Dermis microvascular lymphatic vessel endothelial cell (primary cell): Measurements from ENCODE around the gene UBR4. TPM values are rescaled to one million over a fixed set of nuclear protein-coding genes. Genes with fewer than 3 reads are reported as not detected.

ENCODE experiments used
- DNase-seq, 2 donors: peaks; one replicate each; pipeline versions ENCODE4 v3.0.0 to v3.0.0-alpha.2; 2010; ENCODE audit warnings: low read depth in 2 of 2
- total RNA-seq: library from RNA; depleted of rRNA; stranded (reverse); fragments of >200 nt; gene quantifications from 2 replicates; pipeline ENCODE4 v1.2.1, GENCODE V29; 2014

Gene UBR4
- total RNA-seq, 1 donor from 2014 or later = 74.1 TPM

- DNase-seq = no peak
Observed at GRCh38 chr1:19036813-19037605, 173.1 kb downstream of the UBR4 start.

GRCh38 chr1:19036041-19036812 is 173.8 kb downstream of the UBR4 start:
- no peak for DNase-seq

- DNase-seq = no peak
Observed at GRCh38 chr1:19035377-19036040, 174.6 kb downstream of the UBR4 start.

- DNase-seq = no peak
Observed at GRCh38 chr1:19034721-19035120, 175.3 kb downstream of the UBR4 start.

DNA sequence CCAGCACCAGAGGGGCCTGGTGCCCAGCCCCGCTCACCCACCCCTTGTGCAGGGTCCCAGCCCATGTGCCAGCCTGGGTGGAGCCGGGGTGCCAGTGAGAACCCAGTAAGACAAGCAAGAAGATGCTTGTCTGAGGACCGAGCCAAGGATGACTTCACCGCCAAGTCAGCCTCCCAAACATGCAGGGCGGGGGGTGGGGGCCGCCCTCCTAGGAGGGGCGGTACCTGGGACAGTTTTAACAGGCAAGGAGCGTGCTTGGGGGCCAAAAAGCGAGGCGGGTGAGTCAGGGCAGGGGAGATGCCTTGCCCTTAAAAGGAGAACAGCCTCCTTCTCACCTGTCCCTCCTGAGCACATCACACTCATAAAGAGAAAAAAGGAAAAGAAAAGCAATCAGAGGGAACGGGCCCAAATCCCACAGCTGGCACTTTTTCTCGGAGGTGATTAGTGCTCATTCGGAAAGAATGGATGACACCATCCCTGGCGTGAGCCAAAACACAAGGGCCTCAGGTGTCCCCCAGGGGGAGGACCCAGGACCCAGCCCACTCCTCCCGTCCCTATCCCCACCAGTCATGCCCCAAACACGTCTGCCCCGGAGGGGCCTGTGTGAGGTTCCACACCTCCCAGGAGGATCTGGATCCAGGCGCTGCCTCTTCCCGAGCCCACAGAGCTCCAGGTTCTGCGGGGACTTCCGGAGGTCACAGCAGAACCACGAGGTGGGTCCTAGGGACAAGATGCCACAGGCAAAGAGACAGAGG is 176.0 kb downstream of the UBR4 start:
- DNase-seq = no peak

GRCh38 chr1:19033515-19033839 is 176.6 kb downstream of the UBR4 start:
- DNase-seq = no peak

DNA sequence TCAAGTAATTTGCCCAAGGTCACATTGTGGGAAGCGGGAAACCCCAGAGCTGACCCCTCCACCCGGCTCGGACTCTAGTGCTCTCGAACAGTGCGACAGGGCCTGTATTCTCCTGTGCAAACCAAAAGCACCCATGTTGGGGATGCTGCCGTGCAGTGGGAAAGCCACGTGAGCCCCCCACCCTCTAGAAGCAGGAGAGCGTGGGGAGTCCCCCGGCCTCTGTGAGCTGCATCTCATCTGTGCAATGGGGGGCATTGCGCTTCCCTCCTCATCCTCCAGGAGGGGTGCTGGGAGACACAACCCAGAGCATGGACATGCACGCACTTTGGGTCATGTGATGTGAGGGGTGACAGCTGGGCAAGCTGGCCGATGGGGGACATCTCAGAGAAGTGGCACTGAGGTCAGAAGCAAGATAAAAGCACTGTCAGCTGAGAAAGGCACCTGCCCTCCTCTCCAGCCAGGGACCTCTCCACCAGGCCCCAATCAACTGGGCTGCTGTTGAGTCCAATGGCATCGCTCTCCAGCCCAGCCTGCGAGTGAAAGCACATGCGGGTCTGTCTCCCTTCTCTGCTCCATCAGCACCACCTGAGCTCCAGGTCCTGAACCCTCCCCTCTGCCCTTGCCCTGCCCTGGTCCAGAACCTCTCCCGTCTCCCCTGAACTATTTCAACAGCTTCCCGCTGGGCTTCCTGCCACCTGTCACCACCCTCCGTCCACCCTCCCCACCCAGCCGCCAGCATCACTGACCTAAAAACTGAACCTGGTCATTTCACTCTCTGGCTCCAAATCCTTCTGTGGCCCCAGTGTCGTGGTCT is 177.2 kb downstream of the UBR4 start:
- DNase-seq = no peak

DNA sequence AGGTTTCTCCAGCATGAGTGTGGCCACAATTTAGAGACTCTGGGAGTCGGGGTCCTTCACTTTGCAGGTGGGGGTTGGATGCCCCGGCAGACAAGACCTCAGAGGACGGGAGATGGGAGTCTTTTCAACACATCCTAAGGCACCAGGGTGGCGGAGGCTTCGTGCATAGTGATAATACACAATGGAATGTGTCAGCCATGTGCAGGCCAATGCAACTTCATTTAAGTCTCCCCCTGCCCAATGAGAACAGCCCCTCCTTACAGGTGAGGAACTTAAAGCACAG is 177.7 kb downstream of the UBR4 start:
- DNase-seq = no peak

DNA sequence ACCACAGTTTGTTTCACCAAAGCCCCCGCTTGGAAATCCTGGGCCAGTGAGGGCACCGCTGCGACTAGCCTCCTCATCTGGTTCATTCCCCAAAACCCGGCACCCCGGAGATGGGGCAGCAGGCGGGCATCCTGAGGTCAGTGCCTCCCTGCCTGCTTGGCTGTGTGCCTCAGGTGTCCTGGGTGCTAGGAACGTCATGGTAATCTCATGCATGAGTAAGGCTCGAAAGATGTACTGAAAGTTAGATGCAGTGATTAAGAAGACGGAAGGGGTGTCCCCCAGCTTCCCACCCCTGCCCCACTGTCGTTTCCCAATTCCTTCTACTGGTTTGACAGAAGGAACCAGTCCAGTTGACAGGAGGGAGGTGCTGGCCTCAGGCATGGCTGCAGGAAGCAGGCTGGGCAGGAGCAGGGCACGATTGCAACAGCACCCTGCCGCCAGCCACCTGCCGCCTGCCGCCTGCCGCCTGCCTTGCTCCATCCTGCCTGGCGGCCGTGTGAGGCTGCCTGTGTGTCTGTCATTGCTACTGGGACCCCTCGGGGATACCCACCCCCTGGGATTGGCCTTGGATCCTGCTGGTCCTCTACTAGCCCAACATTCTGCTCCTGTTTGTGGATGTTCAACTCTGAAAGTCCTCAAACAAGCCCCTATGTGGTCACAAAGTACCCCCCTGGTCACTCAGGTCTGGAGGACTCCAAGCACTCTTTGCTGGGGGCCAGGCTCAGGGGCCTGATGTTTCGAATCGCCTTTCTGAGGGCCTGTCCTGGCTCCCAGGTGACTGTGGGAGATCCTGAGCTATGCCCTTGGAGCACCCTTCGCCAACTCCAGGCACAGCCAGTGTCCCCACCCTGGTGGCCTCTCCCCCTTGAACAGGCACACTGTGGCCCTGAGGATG is 180.6 kb downstream of the UBR4 start:
- DNase-seq = no peak

- DNase-seq = no peak
Observed at GRCh38 chr1:19028546-19029129, 181.4 kb downstream of the UBR4 start.

- DNase-seq = no peak
Observed at GRCh38 chr1:19028110-19028509, 182.0 kb downstream of the UBR4 start.

Other genes with a start within 250 kb of the UBR4 start
- gene EMC1, start 41.3 kb upstream of the UBR4 start, total RNA-seq = 38.1 and 41.6 TPM in 2 replicates
- gene MRTO4, start 41.5 kb upstream of the UBR4 start, total RNA-seq = 19.4 and 19.7 TPM in 2 replicates
- gene AKR7A3, start 78.5 kb upstream of the UBR4 start, total RNA-seq = 0.13 and 0.25 TPM in 2 replicates
- 49.7 and 67.5 TPM in 2 replicates for gene AKR7A2, start 101.9 kb upstream of the UBR4 start, total RNA-seq
- 10.9 and 18.5 TPM in 2 replicates for gene SLC66A1, start 102.1 kb upstream of the UBR4 start, total RNA-seq